ENCODE measurements around the gene SPTB.

The SPTB gene

DNA sequence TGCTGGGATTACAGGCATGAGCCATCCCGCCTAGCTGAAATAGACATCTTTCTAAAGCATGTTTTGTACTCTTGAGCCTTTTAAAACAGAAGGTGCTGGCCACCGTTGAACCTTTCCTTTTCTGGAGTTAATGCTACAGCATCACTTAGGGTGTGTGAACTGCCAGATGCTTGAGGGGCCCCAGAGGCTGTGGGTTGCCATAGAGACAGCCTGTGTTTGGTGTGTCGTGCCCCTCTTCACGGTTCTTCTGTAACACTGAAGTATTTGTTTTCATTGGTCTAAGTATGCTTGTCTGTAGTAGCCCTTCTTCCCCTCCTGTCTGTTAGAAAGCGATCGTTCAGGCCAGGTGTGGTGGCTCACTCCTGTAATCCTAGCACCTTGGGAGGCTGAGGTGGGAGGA, 144.7 kb downstream of the SPTB start:
- DNase-seq, result peak in 2 of 3 donors; percentile 29 to 39
- ChIA-PET POLR2A (no interaction called here), CTCF (no interaction called here)
- Histone ChIP-seq H3K4me1 (ENCODE audit: control extremely low read depth in 1 of 4, control insufficient read depth in 4 of 4, insufficient read depth in 4 of 4, low read length in 3 of 4) (peaks cover 0 to 19% (median 1%) of the 10 kb centered on the region in 4 experiments), H3K36me3 (ENCODE audit: control insufficient read depth in 4 of 4, insufficient read depth in 4 of 4, low read length in 3 of 4) (peaks cover 0 to 61% (median 0%) of the 10 kb centered on the region in 4 experiments), H3K27ac (ENCODE audit: insufficient read depth in 1 of 2, low read depth in 1 of 2, low read length in 2 of 2, poor library complexity in 1 of 2, severe bottlenecking in 2 of 2) (no peak overlapping the region), H3K4me3 (ENCODE audit: control insufficient read depth in 1 of 7, extremely low read depth in 1 of 7, insufficient read depth in 4 of 7, low read depth in 2 of 7, low read length in 6 of 7) (no peak overlapping the region), H3K27me3 (replicated peaks in 2 of 5; ENCODE audit: control insufficient read depth in 4 of 5, insufficient read depth in 5 of 5, low read length in 4 of 5) (no peaks in the 10 kb centered on the region), H3K9me3 (ENCODE audit: control extremely low read depth in 1 of 5, control insufficient read depth in 4 of 5, insufficient read depth in 2 of 5, low read depth in 1 of 5, low read length in 4 of 5) (no peaks in the 10 kb centered on the region)
- 91% methylated on average over 4 of the region's 6 CpGs for WGBS (ENCODE audit: insufficient coverage)

DNA sequence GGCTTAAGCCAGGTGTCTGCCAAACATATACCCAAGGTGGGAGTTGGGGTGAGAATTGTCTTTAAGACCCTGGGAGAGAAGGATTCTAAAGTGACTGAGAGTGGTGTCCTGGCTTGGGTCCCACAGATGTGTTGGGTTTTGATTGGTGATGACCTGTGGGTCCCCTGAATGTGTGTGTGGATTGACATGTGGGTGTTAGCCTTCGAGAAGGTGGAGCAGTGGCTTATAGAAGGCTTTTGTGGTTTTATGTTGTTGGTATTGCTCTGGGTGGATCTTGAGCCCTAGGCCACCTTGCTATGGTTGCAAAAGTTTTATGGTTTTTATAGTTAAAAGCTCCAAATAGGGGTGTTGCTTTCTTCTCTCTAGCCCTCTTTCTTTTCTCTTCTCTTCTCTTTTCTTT, 145.8 kb downstream of the SPTB start:
- no CpG with 5 or more reads among the region's 1 CpG for WGBS (ENCODE audit: insufficient coverage)
- POLR2A ChIA-PET, result no interaction called here
- Histone ChIP-seq H3K9me3 (ENCODE audit: control extremely low read depth in 1 of 5, control insufficient read depth in 4 of 5, insufficient read depth in 2 of 5, low read depth in 1 of 5, low read length in 4 of 5) (no peaks in the 10 kb centered on the region), H3K4me3 (ENCODE audit: control insufficient read depth in 1 of 7, extremely low read depth in 1 of 7, insufficient read depth in 4 of 7, low read depth in 2 of 7, low read length in 6 of 7) (no peak overlapping the region), H3K4me1 (ENCODE audit: control extremely low read depth in 1 of 4, control insufficient read depth in 4 of 4, insufficient read depth in 4 of 4, low read length in 3 of 4) (peaks cover 0 to 30% (median 1%) of the 10 kb centered on the region in 4 experiments), H3K36me3 (ENCODE audit: control insufficient read depth in 4 of 4, insufficient read depth in 4 of 4, low read length in 3 of 4) (peaks cover 0 to 56% (median 0%) of the 10 kb centered on the region in 4 experiments), H3K27me3 (replicated peaks in 2 of 5; ENCODE audit: control insufficient read depth in 4 of 5, insufficient read depth in 5 of 5, low read length in 4 of 5) (no peaks in the 10 kb centered on the region), H3K27ac (ENCODE audit: insufficient read depth in 1 of 2, low read depth in 1 of 2, low read length in 2 of 2, poor library complexity in 1 of 2, severe bottlenecking in 2 of 2) (no peak overlapping the region)
- CTCF ChIA-PET, result no interaction called here
- no peak for DNase-seq

DNA sequence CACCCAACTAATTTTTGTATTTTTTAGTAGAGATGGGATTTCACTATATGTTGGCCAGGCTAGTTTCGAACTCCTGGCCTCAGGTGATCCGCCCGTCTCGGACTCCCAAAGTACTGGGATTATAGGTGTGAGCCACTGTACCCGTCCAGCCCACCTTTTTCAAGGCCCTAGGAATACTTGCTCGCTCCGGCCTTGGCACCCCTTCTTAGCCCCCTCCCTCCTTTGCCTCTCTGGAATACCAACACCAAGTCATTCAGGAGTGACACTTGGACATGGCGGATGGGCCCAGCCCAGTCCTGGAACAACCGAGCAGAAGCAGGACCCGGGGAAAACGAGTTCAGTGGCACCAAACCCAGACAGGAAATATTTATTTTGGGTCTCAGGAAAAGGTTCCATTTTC, 146.4 kb downstream of the SPTB start:
- CTCF ChIA-PET, result no interaction called here
- peaks cover 0 to 56% (median 0%) of the 10 kb centered on the region in 4 experiments for H3K36me3 ChIP-seq (ENCODE audit: control insufficient read depth in 4 of 4, insufficient read depth in 4 of 4, low read length in 3 of 4)
- no peak overlapping the region for H3K27ac ChIP-seq (ENCODE audit: insufficient read depth in 1 of 2, low read depth in 1 of 2, low read length in 2 of 2, poor library complexity in 1 of 2, severe bottlenecking in 2 of 2)

DNA sequence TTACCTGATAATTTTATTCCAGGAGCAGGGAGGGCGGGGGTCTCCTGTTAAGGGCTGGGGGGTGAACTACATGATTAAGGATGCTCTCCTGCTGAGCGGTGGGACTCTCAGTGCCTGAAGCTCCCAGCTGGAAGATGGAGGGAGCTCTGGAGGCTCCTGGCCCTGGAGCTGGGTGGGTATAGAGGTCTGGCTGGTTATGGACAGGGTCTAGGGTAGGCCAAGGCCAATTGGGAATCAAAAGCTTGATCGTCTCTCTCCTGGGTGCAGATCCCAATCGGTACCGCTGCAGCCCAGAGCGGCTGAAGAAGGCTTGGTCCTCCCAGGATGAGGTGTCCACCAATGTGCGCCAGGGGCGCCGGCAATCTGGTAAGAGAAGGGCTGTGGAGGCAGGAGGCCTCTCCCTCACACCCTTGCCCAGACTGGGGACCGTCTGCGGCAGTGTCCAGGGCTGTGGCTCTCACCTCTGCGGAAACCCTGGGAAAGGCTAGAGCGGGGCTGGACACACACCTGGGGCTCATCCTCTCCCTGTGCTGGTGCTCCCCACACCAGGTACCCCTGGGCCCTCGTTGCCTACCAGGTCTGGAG, 147.1 kb downstream of the SPTB start:
- Histone ChIP-seq H3K4me3 (ENCODE audit: control insufficient read depth in 1 of 7, extremely low read depth in 1 of 7, insufficient read depth in 4 of 7, low read depth in 2 of 7, low read length in 6 of 7) (no peak overlapping the region), H3K9me3 (ENCODE audit: control extremely low read depth in 1 of 5, control insufficient read depth in 4 of 5, insufficient read depth in 2 of 5, low read depth in 1 of 5, low read length in 4 of 5) (no peaks in the 10 kb centered on the region), H3K27ac (ENCODE audit: insufficient read depth in 1 of 2, low read depth in 1 of 2, low read length in 2 of 2, poor library complexity in 1 of 2, severe bottlenecking in 2 of 2) (no peak overlapping the region), H3K27me3 (replicated peaks in 2 of 5; ENCODE audit: control insufficient read depth in 4 of 5, insufficient read depth in 5 of 5, low read length in 4 of 5) (no peaks in the 10 kb centered on the region), H3K36me3 (ENCODE audit: control insufficient read depth in 4 of 4, insufficient read depth in 4 of 4, low read length in 3 of 4) (peaks cover 0 to 58% (median 0%) of the 10 kb centered on the region in 4 experiments), H3K4me1 (ENCODE audit: control extremely low read depth in 1 of 4, control insufficient read depth in 4 of 4, insufficient read depth in 4 of 4, low read length in 3 of 4) (peaks cover 0 to 30% (median 1%) of the 10 kb centered on the region in 4 experiments)
- WGBS (ENCODE audit: insufficient coverage), result 96% methylated on average over 14 of the region's 14 CpGs
- ChIA-PET CTCF (interaction anchor here (0.5 to 1.4 kb wide), 2 partner anchors 10 to 1121 kb away, joined by 3 to 7 read pairs; no protein-coding TSS in a partner anchor), POLR2A (no interaction called here)
- no peak for DNase-seq

More for the DNA sequence above, 146.4 kb downstream of the SPTB start:
- peaks cover 0 to 30% (median 1%) of the 10 kb centered on the region in 4 experiments for H3K4me1 ChIP-seq (ENCODE audit: control extremely low read depth in 1 of 4, control insufficient read depth in 4 of 4, insufficient read depth in 4 of 4, low read length in 3 of 4)
- no peak for DNase-seq
- 91% methylated on average over 10 of the region's 11 CpGs for WGBS (ENCODE audit: insufficient coverage)
- H3K4me3 ChIP-seq (ENCODE audit: control insufficient read depth in 1 of 7, extremely low read depth in 1 of 7, insufficient read depth in 4 of 7, low read depth in 2 of 7, low read length in 6 of 7), result no peak overlapping the region
- no peaks in the 10 kb centered on the region for H3K9me3 ChIP-seq (ENCODE audit: control extremely low read depth in 1 of 5, control insufficient read depth in 4 of 5, insufficient read depth in 2 of 5, low read depth in 1 of 5, low read length in 4 of 5)
- POLR2A ChIA-PET, result no interaction called here
- H3K27me3 ChIP-seq (replicated peaks in 2 of 5; ENCODE audit: control insufficient read depth in 4 of 5, insufficient read depth in 5 of 5, low read length in 4 of 5), result no peaks in the 10 kb centered on the region

DNA sequence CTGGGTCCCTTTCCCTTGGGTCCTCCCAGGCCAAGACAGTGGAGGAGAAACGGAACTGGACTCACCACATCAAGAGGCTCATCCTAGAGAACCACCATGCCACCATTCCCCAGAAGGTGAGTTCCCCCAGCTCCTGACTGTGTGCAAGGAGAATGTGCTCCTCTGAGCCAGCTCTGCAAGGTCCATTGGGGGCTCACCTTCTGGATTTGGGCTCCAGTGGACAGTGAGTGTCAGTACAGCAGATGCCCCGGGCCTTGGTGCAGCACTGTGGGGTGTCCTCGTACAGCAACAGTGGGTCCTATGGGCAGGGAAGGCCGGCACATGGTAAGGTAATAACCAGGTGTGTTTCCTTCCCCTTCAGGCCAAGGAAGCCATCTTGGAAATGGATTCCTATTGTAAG, 147.6 kb downstream of the SPTB start:
- Histone ChIP-seq H3K4me3 (ENCODE audit: control insufficient read depth in 1 of 7, extremely low read depth in 1 of 7, insufficient read depth in 4 of 7, low read depth in 2 of 7, low read length in 6 of 7) (no peak overlapping the region), H3K9me3 (ENCODE audit: control extremely low read depth in 1 of 5, control insufficient read depth in 4 of 5, insufficient read depth in 2 of 5, low read depth in 1 of 5, low read length in 4 of 5) (no peaks in the 10 kb centered on the region), H3K4me1 (ENCODE audit: control extremely low read depth in 1 of 4, control insufficient read depth in 4 of 4, insufficient read depth in 4 of 4, low read length in 3 of 4) (peaks cover 0 to 29% (median 1%) of the 10 kb centered on the region in 4 experiments), H3K36me3 (ENCODE audit: control insufficient read depth in 4 of 4, insufficient read depth in 4 of 4, low read length in 3 of 4) (peaks cover 0 to 59% (median 0%) of the 10 kb centered on the region in 4 experiments), H3K27me3 (replicated peaks in 2 of 5; ENCODE audit: control insufficient read depth in 4 of 5, insufficient read depth in 5 of 5, low read length in 4 of 5) (no peaks in the 10 kb centered on the region), H3K27ac (ENCODE audit: insufficient read depth in 1 of 2, low read depth in 1 of 2, low read length in 2 of 2, poor library complexity in 1 of 2, severe bottlenecking in 2 of 2) (no peak overlapping the region)
- ChIA-PET POLR2A (no interaction called here), CTCF (interaction anchor here (1.4 kb wide), 1 partner anchor 9 kb away, joined by 7 read pairs; no protein-coding TSS in a partner anchor)
- DNase-seq, result no peak
- WGBS (ENCODE audit: insufficient coverage), result 97% methylated on average over 3 of the region's 4 CpGs

DNA sequence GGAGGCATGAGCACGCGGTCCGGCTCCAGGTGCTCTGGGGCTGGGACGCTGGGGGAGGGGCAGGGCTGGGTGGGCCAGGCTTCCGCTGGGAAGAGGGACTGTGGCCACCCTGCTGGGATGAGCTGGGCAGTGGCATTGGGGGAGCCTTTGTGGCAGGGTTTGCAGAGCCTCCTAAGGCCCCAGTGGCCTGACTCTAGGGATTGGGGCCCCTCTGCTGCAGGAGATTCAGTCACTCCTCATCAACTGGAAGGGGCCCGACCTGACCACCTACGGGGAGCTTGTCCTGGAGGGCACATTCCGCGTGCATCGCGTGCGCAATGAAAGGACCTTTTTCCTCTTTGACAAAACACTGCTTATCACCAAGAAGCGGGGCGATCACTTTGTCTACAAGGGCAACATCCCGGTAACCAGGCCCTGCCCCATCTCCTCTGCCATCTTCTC, 148.5 kb downstream of the SPTB start:
- H3K27ac ChIP-seq (ENCODE audit: insufficient read depth in 1 of 2, low read depth in 1 of 2, low read length in 2 of 2, poor library complexity in 1 of 2, severe bottlenecking in 2 of 2), result no peak overlapping the region
- no peak overlapping the region for H3K4me3 ChIP-seq (ENCODE audit: control insufficient read depth in 1 of 7, extremely low read depth in 1 of 7, insufficient read depth in 4 of 7, low read depth in 2 of 7, low read length in 6 of 7)
- no peaks in the 10 kb centered on the region for H3K27me3 ChIP-seq (replicated peaks in 2 of 5; ENCODE audit: control insufficient read depth in 4 of 5, insufficient read depth in 5 of 5, low read length in 4 of 5)
- POLR2A ChIA-PET, result no interaction called here
- CTCF ChIA-PET, result no interaction called here
- no peak for DNase-seq
- H3K4me1 ChIP-seq (ENCODE audit: control extremely low read depth in 1 of 4, control insufficient read depth in 4 of 4, insufficient read depth in 4 of 4, low read length in 3 of 4), result peaks cover 0 to 25% (median 0%) of the 10 kb centered on the region in 4 experiments
- H3K9me3 ChIP-seq (ENCODE audit: control extremely low read depth in 1 of 5, control insufficient read depth in 4 of 5, insufficient read depth in 2 of 5, low read depth in 1 of 5, low read length in 4 of 5), result no peaks in the 10 kb centered on the region
- peaks cover 0 to 52% (median 0%) of the 10 kb centered on the region in 4 experiments for H3K36me3 ChIP-seq (ENCODE audit: control insufficient read depth in 4 of 4, insufficient read depth in 4 of 4, low read length in 3 of 4)
- over 99% methylated on average over 14 of the region's 15 CpGs for WGBS (ENCODE audit: insufficient coverage)

DNA sequence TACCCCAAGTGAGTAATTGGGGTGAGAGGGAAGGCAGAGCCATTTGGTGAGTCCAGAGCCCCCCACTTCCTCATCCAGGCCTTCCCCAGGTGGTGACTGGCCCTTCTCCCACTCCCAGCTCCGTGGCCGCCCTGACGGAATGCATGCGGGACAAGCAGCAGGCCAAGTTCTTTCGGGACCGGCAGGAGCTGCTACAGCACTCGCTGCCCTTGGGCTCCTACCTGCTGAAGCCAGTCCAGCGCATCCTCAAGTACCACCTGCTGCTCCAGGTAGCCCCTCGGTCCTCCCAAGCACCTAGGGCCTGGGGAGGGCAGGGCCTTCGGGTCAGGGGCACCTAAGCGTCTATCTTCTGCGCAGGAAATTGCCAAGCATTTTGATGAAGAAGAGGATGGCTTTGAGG, 149.0 kb downstream of the SPTB start:
- ChIA-PET POLR2A (no interaction called here), CTCF (no interaction called here)
- no peak overlapping the region for H3K27ac ChIP-seq (ENCODE audit: insufficient read depth in 1 of 2, low read depth in 1 of 2, low read length in 2 of 2, poor library complexity in 1 of 2, severe bottlenecking in 2 of 2)
- H3K36me3 ChIP-seq (ENCODE audit: control insufficient read depth in 4 of 4, insufficient read depth in 4 of 4, low read length in 3 of 4), result peaks cover 0 to 51% (median 0%) of the 10 kb centered on the region in 4 experiments
- WGBS (ENCODE audit: insufficient coverage), result 99% methylated on average over 8 of the region's 12 CpGs
- H3K4me3 ChIP-seq (ENCODE audit: control insufficient read depth in 1 of 7, extremely low read depth in 1 of 7, insufficient read depth in 4 of 7, low read depth in 2 of 7, low read length in 6 of 7), result no peak overlapping the region
- H3K4me1 ChIP-seq (ENCODE audit: control extremely low read depth in 1 of 4, control insufficient read depth in 4 of 4, insufficient read depth in 4 of 4, low read length in 3 of 4), result peaks cover 0 to 23% (median 0%) of the 10 kb centered on the region in 4 experiments
- no peaks in the 10 kb centered on the region for H3K9me3 ChIP-seq (ENCODE audit: control extremely low read depth in 1 of 5, control insufficient read depth in 4 of 5, insufficient read depth in 2 of 5, low read depth in 1 of 5, low read length in 4 of 5)
- no peak for DNase-seq
- no peaks in the 10 kb centered on the region for H3K27me3 ChIP-seq (replicated peaks in 2 of 5; ENCODE audit: control insufficient read depth in 4 of 5, insufficient read depth in 5 of 5, low read length in 4 of 5)
